ENCODE data around the gene SLCO3A1.

DNA sequence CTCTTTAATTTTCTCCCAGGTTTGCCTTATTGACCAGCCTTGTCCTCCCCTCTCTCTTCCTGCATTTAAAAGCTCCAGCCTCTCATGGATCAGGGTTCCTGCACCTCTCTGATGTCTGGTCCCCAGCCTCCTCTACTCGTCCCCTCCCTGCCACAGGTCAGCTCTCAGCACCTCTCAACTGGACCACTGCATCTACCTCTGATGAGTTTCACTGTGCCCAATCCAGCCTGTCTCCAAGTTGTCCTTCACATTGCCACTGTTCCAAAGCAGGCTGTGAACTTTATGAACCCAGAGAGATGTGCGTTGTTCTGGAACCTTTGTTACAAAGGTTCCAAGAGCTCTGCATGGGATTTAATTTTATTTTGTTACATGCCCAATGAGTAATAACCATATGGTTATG lies 76.6 kb downstream of the SLCO3A1 start:
- TF ChIP-seq CTCF (conservative IDR thresholded peaks at IDR 0.05; ENCODE audit: low read length) (no peak), EZH2phosphoT487 (IDR thresholded peaks at IDR 0.05; ENCODE audit: borderline replicate concordance) (no peak)

All from Loucy (cell line).